Activated CD4-positive, alpha-beta T cell treated with anti-CD3 and anti-CD28 coated beads, Interleukin-10, Interleukin-2, amounts not matched to agents 100 ng/mL and 50 ng/mL, durations not matched to agents 16 hours and 8 hours (primary cell): Measurements from ENCODE around the gene UBE2Q2.
A peak's percentile ranks its signal among the peaks of the same experiment; 100 is the strongest.

Source experiments
- DNase-seq: peaks from one replicate; pipeline ENCODE4 v3.0.0-alpha.2; 2020

The UBE2Q2 gene

GRCh38 chr15:75928680-75929608 is 85.7 kb downstream of the UBE2Q2 start:
- no peak for DNase-seq

GRCh38 chr15:75929799-75930565 is 86.7 kb downstream of the UBE2Q2 start:
- DNase-seq = peak; percentile 9

- DNase-seq = no peak
Measured at GRCh38 chr15:75930866-75931265, 87.6 kb downstream of the UBE2Q2 start.

- no peak for DNase-seq
Measured at GRCh38 chr15:75942464-75942863, 99.2 kb downstream of the UBE2Q2 start.

DNA sequence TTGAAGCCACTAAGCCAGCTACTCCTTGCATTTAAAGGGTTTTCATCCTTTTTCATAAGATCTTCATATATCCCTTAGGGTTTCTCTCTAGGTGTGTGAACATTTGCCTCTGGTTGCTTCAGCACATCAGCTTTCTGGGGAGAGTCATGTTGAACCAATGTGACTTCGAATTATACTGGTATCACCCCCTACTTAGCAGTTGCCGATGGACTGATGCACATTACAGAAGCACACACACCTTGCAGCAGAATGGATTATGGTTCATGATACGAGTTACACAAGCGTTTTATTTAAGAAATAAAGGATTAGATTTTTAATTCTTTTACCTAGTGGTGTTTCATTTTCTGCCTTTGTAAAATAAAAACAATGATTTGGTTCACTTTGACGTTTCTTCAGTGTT is 100.0 kb downstream of the UBE2Q2 start:
- no peak for DNase-seq

DNA sequence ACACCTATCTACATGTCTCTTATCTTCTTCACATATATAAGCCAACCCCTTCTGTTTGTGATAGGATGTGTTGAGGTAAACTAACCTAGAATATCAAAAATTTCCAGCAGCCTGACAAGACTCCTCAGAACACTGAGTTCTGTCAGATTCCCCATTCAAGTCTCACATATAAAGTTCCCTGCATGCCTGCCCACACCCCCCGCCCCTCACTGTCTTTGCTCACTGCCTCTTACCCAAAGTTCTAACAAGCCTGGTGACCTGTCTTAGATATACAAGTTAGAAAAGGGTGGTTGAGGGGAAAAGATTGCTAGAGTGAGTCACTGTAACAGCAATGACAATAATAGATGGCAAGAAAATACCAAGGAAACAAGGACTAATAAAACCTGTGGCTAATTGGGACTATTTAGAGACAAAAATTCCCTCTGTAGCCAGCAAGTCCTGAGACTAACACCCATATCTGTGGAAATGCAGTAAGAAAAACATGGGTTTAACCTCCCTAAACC is 100.5 kb downstream of the UBE2Q2 start:
- no peak for DNase-seq

DNA sequence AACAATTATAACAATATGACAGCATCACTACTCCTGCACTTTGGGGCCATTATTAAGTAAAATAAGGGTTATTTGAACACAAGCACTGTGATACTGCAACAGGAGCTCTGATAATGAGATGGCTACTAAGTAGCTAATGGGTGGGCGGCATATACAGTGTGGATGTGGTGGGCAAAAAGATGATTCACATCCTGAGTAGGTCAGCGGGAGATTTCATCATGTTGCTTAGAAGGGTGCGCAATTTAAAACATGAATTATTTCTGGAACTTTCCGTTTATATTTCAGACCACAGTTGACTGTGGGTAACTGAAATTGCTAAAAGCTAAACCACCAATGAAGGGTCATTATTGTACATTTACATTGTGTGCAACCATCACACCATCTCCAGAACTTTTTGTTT is 102.7 kb downstream of the UBE2Q2 start:
- DNase-seq = no peak

- no peak for DNase-seq
Measured at GRCh38 chr15:75947092-75947491, 103.8 kb downstream of the UBE2Q2 start.

DNA sequence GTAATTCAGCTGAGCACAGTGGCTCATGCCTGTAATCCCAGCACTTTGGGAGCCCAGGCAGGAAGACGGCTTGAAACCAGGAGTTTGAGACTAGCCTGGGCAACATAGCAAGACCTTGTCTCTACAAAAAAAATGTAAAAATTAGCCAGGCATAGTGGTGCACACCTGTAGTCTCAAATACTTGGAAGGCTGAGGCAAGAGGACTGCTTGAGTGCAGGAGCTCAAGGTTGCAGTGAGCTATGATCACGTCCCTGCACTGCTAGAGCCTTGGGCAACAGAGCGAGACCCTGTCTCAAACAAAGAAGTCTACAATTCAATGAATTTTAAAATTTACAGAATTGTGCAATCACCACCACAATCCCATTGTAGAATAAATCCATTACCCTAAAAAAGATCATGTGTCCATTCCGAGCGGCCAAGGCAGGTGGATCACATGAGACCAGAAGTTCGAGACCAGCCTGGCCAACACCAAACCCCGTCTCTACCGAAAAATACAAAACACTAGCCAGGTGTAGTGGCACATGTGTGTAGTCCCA is 105.6 kb downstream of the UBE2Q2 start:
- no peak for DNase-seq
